Medulla oblongata (tissue), 1 donor: ENCODE results near the gene PMF1.
"Not testable (repeated sequence)": the region's sequence is repeated elsewhere in the genome, so short reads cannot be mapped to it uniquely, and the experiment has no call there.

Experiments
- DNase-seq: peaks from one replicate; pipeline ENCODE4 v3.0.0-alpha.2; 2015; ENCODE audit errors: extremely low spot score

The PMF1 gene

GRCh38 chr1:156196445-156196844, 16.4 kb upstream of the PMF1 start:
- no peak for DNase-seq

GRCh38 chr1:156198831-156199349, 13.9 kb upstream of the PMF1 start:
- DNase-seq = no peak

- DNase-seq = no peak
Observed at GRCh38 chr1:156200044-156200443, 12.8 kb upstream of the PMF1 start.

- DNase-seq = no peak
Observed at GRCh38 chr1:156203331-156203730, 9.5 kb upstream of the PMF1 start.

- no peak for DNase-seq
Observed at GRCh38 chr1:156204686-156205085, 8.1 kb upstream of the PMF1 start.

GRCh38 chr1:156211243-156211642, 1.6 kb upstream of the PMF1 start:
- no peak for DNase-seq

GRCh38 chr1:156212130-156212529, 677 bp upstream of the PMF1 start:
- DNase-seq = no peak

GRCh38 chr1:156213644-156213966, 798 bp downstream of the PMF1 start:
- no peak for DNase-seq

- DNase-seq = no peak
Observed at GRCh38 chr1:156214024-156214748, 1.4 kb downstream of the PMF1 start.

- not testable (repeated sequence) for DNase-seq
Observed at GRCh38 chr1:156216361-156217086, 3.7 kb downstream of the PMF1 start.

- DNase-seq = no peak
Observed at GRCh38 chr1:156217871-156218270, 5.1 kb downstream of the PMF1 start.

GRCh38 chr1:156220226-156220625, 7.4 kb downstream of the PMF1 start:
- no peak for DNase-seq

GRCh38 chr1:156221986-156222692, 9.3 kb downstream of the PMF1 start:
- DNase-seq = no peak

GRCh38 chr1:156225677-156226014, 12.8 kb downstream of the PMF1 start:
- no peak for DNase-seq

GRCh38 chr1:156226116-156226538, 13.3 kb downstream of the PMF1 start:
- DNase-seq = no peak

- no peak for DNase-seq
Observed at GRCh38 chr1:156226782-156227181, 14.0 kb downstream of the PMF1 start.

GRCh38 chr1:156228501-156228900, 15.7 kb downstream of the PMF1 start:
- DNase-seq = peak; percentile 70

- no peak for DNase-seq
Observed at GRCh38 chr1:156229809-156230472, 17.1 kb downstream of the PMF1 start.

- no peak for DNase-seq
Observed at GRCh38 chr1:156230473-156230837, 17.6 kb downstream of the PMF1 start.

GRCh38 chr1:156232201-156232894, 19.5 kb downstream of the PMF1 start:
- no peak for DNase-seq

GRCh38 chr1:156233426-156234127, 20.8 kb downstream of the PMF1 start:
- no peak for DNase-seq
